K562 (cell line): ENCODE data around the gene CHAC1. TPM values are rescaled to one million over a fixed set of nuclear protein-coding genes. Genes with fewer than 3 reads are reported as not detected.
A peak's percentile ranks its signal among the peaks of the same experiment; 100 is the strongest.

Experiments
- BHLHE40 ChIP-seq: IDR thresholded peaks from 2 replicates; pipeline ENCODE4 v1.6.1; 2011; ENCODE audit warnings: low read length, improper control_type of control experiment
- CGGBP1 ChIP-seq: fragments of 250-450 bp; sonication (Bioruptor Pico); IDR thresholded peaks from 2 replicates; pipeline ENCODE4 v1.9.0; 2021; ENCODE audit warnings: mild to moderate bottlenecking
- CTBP1 ChIP-seq: fragments of 450-650 bp; IDR thresholded peaks from 2 replicates; pipeline ENCODE4 v1.6.1; 2016; ENCODE audit warnings: borderline replicate concordance
- FOXK2 ChIP-seq, 2 experiments: fragments of 450-650 bp; IDR thresholded peaks in 1 of 2; conservative IDR thresholded peaks in 1 of 2; 2 replicates each; pipeline ENCODE4 v1.6.1; 2016; ENCODE audit warnings: low read depth in 2 of 2, mild to moderate bottlenecking in 1 of 2
- JUND ChIP-seq, 2 experiments: IDR thresholded peaks; 2 replicates in 1 of 2; 3 replicates in 1 of 2; pipeline ENCODE4 v1.6.1; 2011; ENCODE audit warnings: borderline replicate concordance in 2 of 2, low read depth in 2 of 2, low read length in 2 of 2, improper control_type of control experiment in 1 of 2, missing biosample characterization in 1 of 2, missing genetic modification characterization in 1 of 2, missing genetic modification reagents in 1 of 2
- MCM3 ChIP-seq: fragments of 450-650 bp; IDR thresholded peaks from 2 replicates; pipeline ENCODE4 v1.6.1; 2016
- PCBP2 ChIP-seq: fragments of 200-400 bp; formaldehyde crosslinking; IDR thresholded peaks from 2 replicates; pipeline ENCODE4 v1.6.1; 2018; ENCODE audit warnings: low read length, low read depth, mild to moderate bottlenecking, moderate library complexity; ENCODE audit not compliant: poor library complexity, severe bottlenecking
- POLR2A ChIP-seq: fragments of 450-650 bp; conservative IDR thresholded peaks from 2 replicates; pipeline ENCODE4 v1.6.1; 2016
- POLR2AphosphoS2 ChIP-seq: IDR thresholded peaks from 2 replicates; pipeline ENCODE4 v1.6.1; 2012; ENCODE audit warnings: low read length, improper control_type of control experiment
- RAD51 ChIP-seq: fragments of 450-650 bp; IDR thresholded peaks from 2 replicates; pipeline ENCODE4 v1.7.1; 2016; ENCODE audit warnings: low read depth, mild to moderate bottlenecking, borderline replicate concordance
- RBM22 ChIP-seq: fragments of 200-400 bp; formaldehyde crosslinking; IDR thresholded peaks from 2 replicates; pipeline ENCODE4 v1.6.1; 2018; ENCODE audit warnings: low read length, low read depth; ENCODE audit not compliant: poor library complexity, severe bottlenecking
- RNF219 ChIP-seq: fragments of 250-450 bp; sonication (Bioruptor Pico); IDR thresholded peaks from 2 replicates; pipeline ENCODE4 v1.5.0; 2022; ENCODE audit warnings: mild to moderate bottlenecking
- SMARCE1 ChIP-seq: fragments of 450-650 bp; IDR thresholded peaks from 2 replicates; pipeline ENCODE4 v1.7.1; 2016; ENCODE audit warnings: mild to moderate bottlenecking
- SPI1 ChIP-seq: IDR thresholded peaks from 2 replicates; pipeline ENCODE4 v1.6.1; 2011; ENCODE audit warnings: low read depth, low read length, control low read depth, borderline replicate concordance
- ZBTB7A ChIP-seq: IDR thresholded peaks from 2 replicates; pipeline ENCODE4 v1.6.1; 2011; ENCODE audit warnings: low read depth, mild to moderate bottlenecking, low read length, moderate library complexity, borderline replicate concordance; ENCODE audit not compliant: control insufficient read depth
- ZKSCAN1 ChIP-seq: fragments of 150-350 bp; IDR thresholded peaks from 2 replicates; pipeline ENCODE4 v1.6.1; 2016; ENCODE audit warnings: low read depth, low read length
- ZNF431 ChIP-seq: sonication (generic); formaldehyde crosslinking; IDR thresholded peaks from 2 replicates; pipeline ENCODE4 v1.8.0; 2022; ENCODE audit warnings: mild to moderate bottlenecking, missing genetic modification reagents
- ZNF696 ChIP-seq: fragments of 250-450 bp; sonication (Bioruptor Pico); conservative IDR thresholded peaks from 2 replicates; pipeline ENCODE4 v1.4.0; 2020; ENCODE audit warnings: mild to moderate bottlenecking, moderate library complexity
- polyA plus RNA-seq, 8 experiments: library from polyadenylated mRNA; depleted of rRNA in 4 of 8; stranded (reverse) in 5 of 8; unstranded in 3 of 8; fragments of >200 nt; fragmentation: Nextera tagmentation in 2 of 8; fragmentation: Illumina TruSeq in 1 of 8; extraction: Ambion mirVana in 2 of 8; extraction: Trizol in 1 of 8; gene quantifications; 2 replicates each; pipeline versions ENCODE4 v1.2.1 to v1.2.3, GENCODE V29; 2011 to 2014; ENCODE audit warnings: inconsistent platforms in 1 of 8, missing spikeins in 1 of 8
- total RNA-seq, 7 experiments: library from RNA; depleted of rRNA in 6 of 7; stranded (reverse); fragments of >200 nt in 6 of 7; fragmentation: Illumina TruSeq in 2 of 7; extraction: Trizol in 2 of 7; gene quantifications; 2 replicates each; pipeline versions ENCODE4 v1.2.1 to v1.2.3, GENCODE V29; 2011 to 2021; ENCODE audit warnings: low replicate concordance in 1 of 7

CHAC1 gene
- total and polyA plus RNA-seq, 9 of the 15 experiments (the other 6 are each of a cell fraction or from before 2014, with no cell fraction given) = 0.47 to 39.0 (median 7.5) TPM

GRCh38 chr15:40928821-40929659, 24.2 kb upstream of the CHAC1 start, which contains the start of gene DLL4 (continued):
- TF ChIP-seq ZNF696 = no peak
- peak; percentile 79 for TF ChIP-seq POLR2A
- TF ChIP-seq RAD51 = no peak
- TF ChIP-seq CGGBP1 = no peak
- TF ChIP-seq ZNF431 = peak; percentile 49; the same call in 1 of the 2 replicates
- TF ChIP-seq RBM22 = peak; percentile 40
- peak; percentile 36; the same call in 1 of the 2 replicates for TF ChIP-seq ZKSCAN1
- no peak for TF ChIP-seq RNF219 (CRISPR knock-in tag)
- no peak for TF ChIP-seq FOXK2 (conservative IDR thresholded peaks at IDR 0.05 in 1 of 2, IDR thresholded peaks at IDR 0.05 in 1 of 2; ENCODE audit: low read depth in 2 of 2)
- TF ChIP-seq JUND (IDR thresholded peaks at IDR 0.05; ENCODE audit: borderline replicate concordance, low read depth, low read length) = no peak
- TF ChIP-seq JUND (tag; IDR thresholded peaks at IDR 0.05; ENCODE audit: borderline replicate concordance, low read depth, low read length) = no peak; the same call in 2 of the 3 replicates
- TF ChIP-seq POLR2AphosphoS2 = no peak
- TF ChIP-seq SPI1 = no peak
- 0 out of 2 replicates have a peak, but pooled peaks have one; percentile 17 for TF ChIP-seq BHLHE40
- no peak for TF ChIP-seq SMARCE1
- TF ChIP-seq CTBP1 = peak; percentile 74; the same call in 1 of the 2 replicates
- no peak for TF ChIP-seq PCBP2
- peak; percentile 89 for TF ChIP-seq ZBTB7A
- no peak for TF ChIP-seq MCM3
